Activated CD4-positive, alpha-beta T cell treated with anti-CD3 and anti-CD28 coated beads for 1 hour (primary cell): ENCODE results near the gene UBE4B.
A peak's percentile ranks its signal among the peaks of the same experiment; 100 is the strongest.
"Not testable (repeated sequence)": the region's sequence is repeated elsewhere in the genome, so short reads cannot be mapped to it uniquely, and the experiment has no call there.

ENCODE experiments used
- DNase-seq: peaks from one replicate; pipeline ENCODE4 v3.0.0-alpha.2; 2020

Gene UBE4B

DNA sequence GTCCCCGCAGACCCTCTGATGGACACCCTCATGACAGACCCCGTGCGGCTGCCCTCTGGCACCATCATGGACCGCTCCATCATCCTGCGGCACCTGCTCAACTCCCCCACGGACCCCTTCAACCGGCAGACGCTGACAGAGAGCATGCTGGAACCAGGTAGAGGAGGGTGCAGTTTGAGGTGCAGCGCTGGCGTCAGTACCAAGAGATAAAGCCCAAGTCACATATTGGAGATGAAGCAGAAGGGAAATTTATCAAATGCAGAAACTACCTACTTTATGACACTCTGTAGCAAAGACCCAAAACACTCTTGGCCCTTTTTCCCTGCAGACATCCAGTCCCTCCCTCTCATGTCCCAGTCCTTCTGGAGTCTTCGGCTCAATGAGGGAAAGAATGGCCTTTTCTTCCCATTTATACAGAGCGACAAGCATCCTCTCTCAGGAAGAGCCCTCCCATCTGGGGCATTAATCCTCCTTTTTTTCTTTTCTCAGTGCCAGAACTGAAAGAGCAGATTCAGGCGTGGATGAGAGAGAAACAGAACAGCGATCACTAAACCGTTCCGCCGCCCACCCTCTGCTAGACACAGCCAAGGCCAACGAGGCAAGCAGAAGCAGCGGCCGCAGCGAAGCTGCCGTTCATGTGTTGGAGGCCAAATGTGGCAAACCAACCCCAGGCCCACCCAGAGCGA lies 146.8 kb downstream of the UBE4B start:
- no peak for DNase-seq

DNA sequence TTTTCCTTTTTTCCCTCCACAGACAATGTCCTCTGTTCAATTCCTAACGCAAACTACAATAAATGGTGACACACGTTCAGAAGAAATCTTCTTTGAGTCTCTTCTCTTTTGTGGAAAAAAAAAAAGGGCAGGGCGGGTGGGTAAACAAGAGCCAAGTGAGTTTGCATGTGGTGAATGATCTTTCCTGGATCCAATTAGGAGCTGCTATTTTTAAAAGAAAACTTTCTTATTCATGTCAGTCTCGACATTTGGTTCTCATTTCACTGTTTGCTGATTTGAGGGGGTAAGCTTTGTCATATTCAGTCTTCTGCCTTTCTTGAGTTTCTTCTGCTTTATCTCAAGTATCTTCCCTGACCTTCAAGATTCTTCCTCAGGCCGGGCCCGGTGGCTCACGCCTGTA lies 148.4 kb downstream of the UBE4B start:
- DNase-seq, result no peak

DNA sequence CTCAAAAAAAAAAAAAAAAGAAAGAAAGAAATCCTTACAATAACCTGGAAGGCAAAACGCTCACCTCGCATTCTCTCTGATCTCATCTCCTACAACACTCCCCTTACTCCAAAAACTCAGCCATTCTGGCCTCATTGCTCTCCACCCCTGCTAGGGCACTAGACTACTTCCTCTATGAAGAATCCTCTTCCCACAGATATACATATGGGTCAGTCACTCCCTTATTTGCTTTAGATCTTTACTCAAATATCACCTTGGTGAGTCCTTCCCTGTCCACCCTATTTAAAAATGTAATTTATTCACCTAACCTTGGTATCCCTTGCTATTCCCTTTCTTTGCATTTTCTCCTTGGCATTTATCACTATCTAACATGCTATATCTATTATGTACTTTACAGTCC lies 153.0 kb downstream of the UBE4B start:
- no peak for DNase-seq

DNA sequence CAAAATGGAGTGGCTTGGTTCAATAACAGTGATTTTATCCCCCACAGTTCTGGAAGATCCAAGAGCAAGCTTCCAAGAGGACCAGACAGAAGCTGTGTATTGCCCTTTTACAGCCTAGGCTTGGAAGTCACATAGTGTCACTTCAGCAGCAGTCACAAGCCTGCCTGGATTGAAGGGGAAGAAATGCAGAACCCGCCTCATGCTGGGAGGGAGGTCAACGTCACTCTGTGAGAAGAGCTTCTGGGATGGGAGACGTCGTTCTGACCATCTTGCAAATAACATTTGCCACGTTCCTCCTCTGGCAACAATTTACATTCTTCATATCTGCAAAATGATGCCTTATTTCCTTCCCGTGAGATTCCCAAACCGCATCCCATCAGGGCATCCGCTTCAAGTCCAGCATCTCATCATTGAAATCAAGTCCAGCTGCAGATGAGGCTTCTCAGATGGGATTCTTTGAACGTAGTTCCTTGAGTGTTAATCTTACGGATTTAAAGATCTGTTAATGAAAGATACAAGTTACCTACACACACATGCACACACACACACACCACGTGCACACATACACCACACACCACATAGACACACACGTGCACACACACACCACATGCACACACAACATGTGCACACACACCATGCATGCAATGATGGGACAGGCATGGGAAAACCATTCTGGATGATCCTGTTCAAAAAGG lies 153.7 kb downstream of the UBE4B start:
- no peak for DNase-seq

DNA sequence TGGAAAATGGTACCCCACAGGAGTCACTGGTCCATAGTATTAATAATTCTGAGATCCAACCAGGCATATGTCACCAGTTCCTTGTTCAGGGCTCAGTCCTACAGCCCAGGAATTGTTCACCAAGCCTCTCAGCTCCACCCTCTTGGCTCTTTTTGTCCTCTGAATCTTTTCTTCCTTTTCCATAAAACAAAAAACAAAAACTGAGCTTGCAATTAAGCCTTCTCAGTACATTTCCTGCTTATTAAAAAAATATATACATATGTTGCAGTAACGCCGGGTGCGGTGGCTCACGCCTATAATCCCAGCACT lies 154.2 kb downstream of the UBE4B start:
- DNase-seq, result no peak

DNA sequence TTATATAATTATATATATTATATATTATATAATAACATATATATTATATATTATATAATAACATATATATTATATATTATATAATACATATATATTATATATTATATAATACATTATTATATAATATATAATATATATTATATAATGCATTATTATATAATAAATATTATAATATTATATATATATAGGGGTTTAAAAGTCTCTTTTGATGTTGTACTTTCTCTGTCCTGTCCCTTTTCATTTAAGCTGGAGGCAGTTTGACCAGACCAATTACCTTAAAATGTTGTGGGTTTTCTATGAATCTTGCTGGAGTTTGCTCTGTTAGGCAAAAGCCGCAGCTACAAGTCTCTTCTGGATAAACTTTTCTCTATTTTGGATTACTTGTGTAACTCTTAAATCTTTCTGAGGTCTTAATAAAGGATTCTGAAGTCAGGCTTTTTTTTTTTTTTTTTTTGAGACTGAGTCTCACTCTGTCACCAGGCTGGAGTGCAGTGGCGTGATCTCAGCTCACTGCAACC lies 155.4 kb downstream of the UBE4B start:
- DNase-seq, result no peak

DNA sequence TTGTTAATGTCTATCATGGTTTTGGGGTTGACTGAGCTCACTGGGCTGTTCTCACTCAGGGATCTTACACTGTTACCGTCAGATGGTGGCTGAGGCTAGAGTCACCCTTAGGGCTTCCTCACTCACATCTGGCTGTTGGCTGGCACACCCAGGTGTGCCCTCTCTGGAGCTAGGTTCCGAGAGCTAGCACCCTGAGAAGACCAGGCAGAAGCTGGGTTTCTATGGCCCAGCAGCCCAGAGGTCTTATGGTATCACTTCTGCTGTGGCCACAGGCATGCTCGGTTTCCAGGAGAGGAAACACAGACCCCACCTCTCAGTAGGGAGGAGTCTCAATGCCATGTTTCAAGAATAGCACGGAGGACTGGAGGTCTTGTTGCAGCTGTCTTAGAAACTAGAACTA lies 156.9 kb downstream of the UBE4B start:
- DNase-seq, result no peak

DNA sequence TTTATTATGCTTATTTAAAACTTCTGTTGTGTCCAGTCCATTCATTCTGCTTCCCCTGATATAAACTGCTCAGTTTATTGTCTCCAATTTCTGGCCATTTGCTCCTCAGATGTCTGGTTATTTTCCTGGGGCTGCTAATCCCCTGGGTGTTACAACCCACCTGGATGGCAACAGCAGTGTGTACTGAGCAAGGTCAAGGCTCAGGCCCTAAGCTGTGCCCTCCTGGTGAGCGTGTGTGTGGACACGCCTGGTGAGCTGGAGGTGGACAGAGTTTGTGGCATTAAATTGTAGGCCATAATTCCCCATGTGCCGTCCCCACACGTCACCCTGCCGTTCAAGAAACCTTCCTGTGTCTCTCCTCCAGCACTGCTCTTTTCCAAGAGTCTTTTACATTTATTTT lies 159.5 kb downstream of the UBE4B start:
- no peak for DNase-seq

DNA sequence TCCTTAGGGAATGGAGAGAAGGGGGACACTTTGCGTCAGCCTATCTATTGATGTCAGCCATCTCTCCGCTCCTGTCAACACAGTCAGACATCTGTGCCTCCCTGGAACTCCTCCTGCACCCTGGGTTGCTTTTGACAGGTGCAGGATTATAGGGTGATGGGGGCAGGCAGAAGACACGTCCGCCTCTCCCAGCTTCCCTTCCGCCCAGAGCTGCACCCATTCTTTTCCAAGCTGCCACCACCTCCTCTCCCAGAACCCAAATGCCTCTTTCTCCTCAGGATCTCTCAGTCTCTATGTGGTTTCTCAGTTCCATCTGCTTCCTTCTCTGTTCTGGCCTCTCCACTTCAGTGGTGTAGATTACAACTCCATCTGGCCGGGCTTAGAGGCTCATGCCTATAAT lies 160.5 kb downstream of the UBE4B start:
- DNase-seq, result no peak

DNA sequence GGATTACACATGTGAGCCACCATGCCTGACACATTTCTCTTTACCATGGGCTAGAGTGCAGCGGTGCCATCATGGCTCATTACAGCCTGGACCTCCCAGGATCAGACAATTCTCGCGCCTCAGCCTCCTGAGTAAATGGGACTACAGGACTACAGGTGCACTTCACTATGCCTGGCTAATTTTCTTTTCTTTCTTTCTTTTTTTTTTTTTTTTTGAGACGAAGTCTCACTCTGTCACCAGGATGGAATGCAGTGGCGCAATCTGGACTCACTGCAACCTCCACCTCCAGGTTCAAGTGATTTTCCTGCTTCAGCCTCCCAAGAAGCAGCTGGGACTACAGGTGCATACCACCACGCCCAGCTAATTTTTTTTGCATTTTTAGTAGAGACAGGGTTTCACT lies 162.8 kb downstream of the UBE4B start:
- no peak for DNase-seq

DNA sequence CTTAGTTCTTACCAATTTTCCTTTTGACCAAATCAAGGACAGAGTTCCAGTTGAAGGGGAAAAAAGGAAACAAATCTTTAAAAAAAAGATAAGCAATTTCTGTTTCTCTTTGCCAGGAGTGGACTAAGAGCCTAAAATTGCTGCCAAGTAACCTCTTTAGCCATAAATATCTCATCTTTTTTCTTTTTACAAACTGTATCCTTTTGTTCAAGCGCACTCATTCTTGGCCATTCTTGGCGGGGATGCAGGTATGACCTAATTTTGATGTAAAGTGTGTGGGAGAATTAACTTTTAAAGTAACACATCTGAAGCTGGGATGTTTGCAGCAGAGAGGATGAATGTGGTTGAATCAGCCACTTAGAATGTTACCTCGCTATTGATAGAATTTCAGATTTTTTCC lies 164.2 kb downstream of the UBE4B start:
- DNase-seq, result no peak

DNA sequence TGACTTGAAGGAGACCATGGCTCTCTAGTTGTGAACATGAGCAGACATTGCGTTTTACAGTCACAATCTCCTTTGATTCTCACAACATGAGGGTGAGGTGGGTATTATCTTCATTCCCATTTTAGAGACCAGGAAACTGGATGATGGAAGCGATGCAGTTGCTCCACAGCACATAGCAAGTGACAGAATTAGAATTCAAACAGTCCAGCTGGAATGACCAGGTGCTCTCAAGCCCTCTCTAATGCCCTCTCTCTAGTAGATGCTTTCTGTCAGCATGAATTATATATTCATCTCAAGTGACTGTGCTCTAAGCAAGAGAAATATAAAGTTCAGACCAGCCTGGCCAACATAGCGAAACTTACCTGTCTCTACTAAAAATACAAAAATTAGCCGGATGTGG lies 167.9 kb downstream of the UBE4B start:
- no peak for DNase-seq

DNA sequence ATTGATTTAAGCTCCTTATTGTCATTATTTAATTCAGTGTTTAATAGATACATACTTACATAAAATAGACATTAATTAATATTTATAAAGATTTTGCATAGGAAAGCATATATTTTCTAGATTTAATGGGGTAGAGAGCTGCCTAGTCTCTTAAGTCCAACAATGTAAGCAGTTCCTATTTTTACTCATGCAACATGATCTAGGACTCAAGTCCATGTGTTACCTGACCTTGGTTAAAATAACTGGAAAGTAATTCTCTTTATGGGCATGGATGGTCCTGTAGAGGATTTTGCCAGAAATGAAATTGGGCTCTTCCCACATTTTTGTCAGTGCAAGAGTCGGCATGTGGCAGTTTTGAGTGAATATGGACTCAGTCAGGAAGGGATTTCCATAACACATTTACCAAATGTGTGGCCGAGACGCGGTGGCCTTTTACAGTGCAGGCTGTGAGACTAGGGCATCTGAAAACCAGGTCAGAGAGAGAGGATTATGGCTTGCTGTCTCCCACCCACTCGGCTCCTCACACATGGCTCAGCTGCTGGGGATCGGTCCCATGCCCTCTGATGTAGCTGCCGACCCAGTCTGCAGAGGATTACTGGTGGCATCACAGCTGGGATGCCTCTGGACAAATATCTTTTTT lies 171.4 kb downstream of the UBE4B start:
- DNase-seq, result no peak

DNA sequence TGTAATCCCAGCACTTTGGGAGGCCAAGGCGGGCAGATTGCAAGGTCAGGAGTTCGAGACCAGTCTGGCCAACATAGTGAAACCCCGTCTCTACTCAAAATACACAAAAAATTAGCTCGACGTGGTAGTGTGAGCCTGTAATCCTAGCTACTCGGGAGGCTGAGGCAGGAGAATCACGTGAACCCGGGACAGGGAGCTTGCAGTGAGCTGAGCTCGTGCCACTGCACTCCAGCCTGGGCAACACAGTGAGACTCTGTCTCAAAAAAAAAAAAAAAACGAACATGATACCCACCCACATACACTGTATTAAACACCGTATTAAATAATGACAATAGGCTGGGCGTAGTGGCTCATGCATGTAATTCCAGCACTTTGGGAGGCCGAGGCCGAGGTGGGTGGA lies 172.4 kb downstream of the UBE4B start:
- DNase-seq, result not testable (repeated sequence)

DNA sequence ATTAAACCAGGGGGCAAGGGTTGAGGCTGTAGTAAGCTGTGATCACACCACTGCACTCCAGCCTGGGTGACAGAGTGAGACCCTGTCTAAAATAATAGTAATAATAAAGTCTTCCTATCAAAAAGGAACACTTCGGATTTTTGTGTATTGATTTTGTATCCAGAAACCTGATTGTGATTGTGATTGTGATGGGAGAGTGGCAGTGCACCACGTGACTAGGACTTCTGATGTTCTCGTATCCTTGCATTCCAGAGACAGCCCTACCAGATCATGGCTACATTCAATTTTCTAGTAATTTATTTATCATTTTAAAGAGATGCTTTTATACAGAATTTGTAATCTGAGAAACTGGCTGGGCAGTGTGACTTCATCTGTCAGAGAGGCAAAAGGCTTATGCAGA lies 175.1 kb downstream of the UBE4B start:
- no peak for DNase-seq

DNA sequence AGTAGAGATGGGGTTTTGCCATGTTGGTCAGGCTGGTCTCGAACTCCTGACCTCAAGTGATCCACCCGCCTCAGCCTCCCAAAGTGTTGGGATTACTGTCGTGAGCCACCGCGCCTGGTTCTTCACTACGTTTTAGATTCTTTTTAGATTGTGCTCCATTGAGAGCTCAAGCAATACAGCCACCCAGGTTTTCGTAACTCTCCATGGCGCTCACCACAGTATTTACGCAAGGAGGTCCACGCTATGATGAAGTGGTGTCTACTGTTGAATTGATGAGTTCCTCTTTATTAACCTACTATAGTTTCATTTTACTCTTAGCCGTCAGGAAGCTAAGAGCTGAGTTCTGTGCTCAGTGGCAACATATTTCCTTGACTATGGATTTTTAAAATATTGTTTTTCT lies 175.8 kb downstream of the UBE4B start:
- no peak for DNase-seq

DNA sequence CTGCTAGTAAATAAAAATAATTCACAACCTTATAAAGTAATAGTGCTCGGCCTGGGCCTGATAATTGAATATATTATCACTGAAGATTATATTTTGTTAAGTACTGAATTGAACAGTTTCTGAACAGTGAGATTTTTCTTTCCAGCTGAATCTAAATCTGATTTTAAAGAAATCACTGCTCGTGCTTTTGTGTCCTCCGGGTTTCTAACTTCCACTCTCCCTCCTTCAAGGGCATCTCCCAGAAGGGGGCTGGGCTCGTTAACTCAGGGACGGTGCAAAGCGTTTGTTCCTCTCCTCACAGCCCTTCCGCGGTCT lies 176.8 kb downstream of the UBE4B start:
- DNase-seq, result no peak

DNA sequence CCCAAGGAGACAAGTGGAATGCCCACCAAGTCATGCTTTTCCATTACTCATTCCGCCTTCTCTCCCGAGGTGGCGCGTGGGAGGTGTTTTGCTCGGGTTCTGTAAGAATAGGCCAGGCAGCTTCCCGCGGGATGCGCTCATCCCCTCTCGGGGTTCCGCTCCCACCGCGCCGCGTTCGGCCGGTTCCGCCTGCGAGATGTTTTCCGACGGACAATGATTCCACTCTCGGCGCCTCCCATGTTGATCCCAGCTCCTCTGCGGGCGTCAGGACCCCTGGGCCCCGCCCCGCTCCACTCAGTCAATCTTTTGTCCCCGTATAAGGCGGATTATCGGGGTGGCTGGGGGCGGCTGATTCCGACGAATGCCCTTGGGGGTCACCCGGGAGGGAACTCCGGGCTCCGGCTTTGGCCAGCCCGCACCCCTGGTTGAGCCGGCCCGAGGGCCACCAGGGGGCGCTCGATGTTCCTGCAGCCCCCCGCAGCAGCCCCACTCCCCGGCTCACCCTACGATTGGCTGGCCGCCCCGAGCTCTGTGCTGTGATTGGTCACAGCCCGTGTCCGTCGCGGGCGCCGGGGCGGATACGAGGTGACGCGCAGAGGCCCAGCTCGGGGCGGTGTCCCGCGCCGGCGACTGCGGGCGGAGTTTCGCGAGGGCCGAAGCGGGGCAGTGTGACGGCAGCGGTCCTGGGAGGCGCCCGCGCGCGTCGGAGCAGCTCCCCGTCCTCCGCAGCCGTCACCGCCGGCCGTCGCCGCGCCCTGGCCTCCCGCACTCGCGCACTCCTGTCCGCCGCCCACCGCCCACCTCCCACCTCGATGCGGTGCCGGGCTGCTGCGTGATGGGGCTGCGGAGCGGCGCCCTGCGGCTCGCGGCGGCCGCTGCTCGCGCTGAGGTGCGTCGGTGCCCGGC lies 177.4 kb downstream of the UBE4B start, which contains the start of gene KIF1B:
Gene KIF1B, plus strand, starts transcription at position 666 of the 906 bp plus-strand sequence. CDS start 21,759 bp downstream, outside the sequence.
- peak; percentile 93 for DNase-seq

DNA sequence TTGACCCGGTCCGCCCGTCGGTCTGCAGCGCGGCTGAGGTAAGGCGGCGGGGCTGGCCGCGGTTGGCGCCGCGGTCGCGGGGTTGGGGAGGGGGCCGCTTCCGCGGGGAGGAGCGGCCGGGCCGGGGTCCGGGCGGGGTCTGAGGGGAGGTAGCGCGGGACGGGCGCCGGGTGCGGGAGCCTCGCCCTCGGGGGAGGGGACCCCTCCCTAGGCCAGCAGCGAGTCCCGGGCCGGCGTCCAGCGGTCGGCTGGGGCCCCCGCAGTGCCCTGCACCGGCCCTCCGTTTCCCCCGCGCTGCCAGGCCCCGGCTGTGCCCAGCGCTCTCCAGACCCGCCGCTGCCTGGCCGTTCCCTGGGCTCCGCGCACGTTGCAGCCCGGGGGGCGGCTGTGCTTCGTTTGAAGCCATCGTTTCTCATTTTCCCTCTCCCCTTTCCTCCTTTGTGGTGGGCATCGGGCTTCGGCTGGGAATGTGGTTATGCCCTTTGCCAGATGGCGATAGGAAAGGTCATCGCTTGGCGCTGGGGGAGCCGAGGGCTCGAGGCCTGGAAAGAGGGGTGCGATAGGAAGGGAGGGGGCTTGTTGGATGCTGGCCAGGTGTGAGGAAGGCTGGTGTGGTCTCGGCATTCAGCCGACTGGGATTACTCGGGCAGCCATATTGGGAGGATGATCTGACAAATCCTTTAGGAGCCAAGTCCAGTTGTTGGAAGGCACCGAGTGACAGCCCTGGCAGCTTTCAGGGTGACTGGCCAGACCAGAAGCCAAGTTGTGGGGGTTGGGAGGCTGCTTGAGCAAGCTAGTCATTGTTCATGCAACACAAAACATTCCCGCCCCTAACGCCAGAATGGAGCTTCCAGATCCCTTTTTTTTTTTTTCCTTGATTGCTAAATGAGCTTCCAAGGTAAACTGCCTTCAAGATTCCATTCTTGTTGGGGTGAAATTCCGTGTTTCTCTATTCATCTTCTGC lies 178.4 kb downstream of the UBE4B start:
- no peak for DNase-seq

DNA sequence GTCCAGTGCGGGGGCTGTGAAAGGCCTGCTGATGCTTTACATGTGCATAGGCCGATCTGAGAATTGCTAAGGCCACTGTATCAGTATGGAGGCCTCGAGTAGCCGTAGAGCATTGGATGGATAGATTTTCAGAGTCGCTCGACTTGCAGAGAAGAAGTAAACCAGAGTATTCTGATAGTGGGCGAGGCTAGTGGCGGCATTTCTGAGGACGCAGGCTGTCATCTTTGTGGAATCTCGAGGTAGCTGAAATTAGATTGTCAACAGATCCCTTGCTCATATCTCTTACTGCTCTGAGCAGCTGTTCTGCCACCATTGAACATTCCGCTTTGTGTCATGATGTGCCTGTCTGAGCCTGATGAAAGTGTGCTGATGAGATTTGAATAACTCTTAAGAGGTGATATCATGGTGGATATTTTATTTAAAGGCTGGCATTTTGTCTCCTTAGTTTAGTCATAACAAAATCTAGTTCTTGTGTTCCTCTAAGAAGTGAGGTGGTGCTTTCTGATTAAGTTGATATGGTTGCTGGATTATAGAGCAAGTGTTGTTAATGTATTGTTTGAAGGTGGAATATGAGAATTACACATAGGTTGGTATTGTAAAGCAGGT lies 179.2 kb downstream of the UBE4B start:
- no peak for DNase-seq

DNA sequence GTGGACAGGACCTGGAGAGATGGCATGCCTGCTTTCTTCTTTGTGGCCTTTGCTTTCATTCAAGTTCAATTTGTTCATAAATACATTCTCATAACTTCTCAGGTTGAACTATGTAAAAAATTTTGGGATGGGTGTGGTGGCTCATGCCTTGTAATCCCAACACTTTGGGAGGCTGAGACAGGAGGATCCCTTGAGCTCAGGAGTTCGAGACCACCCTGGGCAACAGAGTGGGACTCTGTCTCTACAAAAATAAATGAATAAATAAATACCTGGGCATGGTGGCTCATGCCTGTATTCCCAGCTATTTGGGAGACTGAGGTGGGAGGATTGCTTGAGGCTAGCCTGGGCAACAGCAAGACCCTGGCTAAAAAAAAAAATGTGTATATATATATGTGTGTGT lies 179.7 kb downstream of the UBE4B start:
- no peak for DNase-seq
